IPS DF 4.7 (cell line): Measurements from ENCODE around the gene OR52B2.
"Not testable (repeated sequence)": the region's sequence is repeated elsewhere in the genome, so short reads cannot be mapped to it uniquely, and the experiment has no call there.

Experiments
- DNase-seq: peaks from one replicate; pipeline ENCODE4 v3.0.0-alpha.2; 2013; ENCODE audit warnings: low spot score; ENCODE audit errors: extremely low read depth

OR52B2 gene

GRCh38 chr11:6152126-6152525 lies 18.0 kb downstream of the OR52B2 start:
- no peak for DNase-seq

GRCh38 chr11:6151117-6151516 lies 19.0 kb downstream of the OR52B2 start:
- DNase-seq, result no peak

DNA sequence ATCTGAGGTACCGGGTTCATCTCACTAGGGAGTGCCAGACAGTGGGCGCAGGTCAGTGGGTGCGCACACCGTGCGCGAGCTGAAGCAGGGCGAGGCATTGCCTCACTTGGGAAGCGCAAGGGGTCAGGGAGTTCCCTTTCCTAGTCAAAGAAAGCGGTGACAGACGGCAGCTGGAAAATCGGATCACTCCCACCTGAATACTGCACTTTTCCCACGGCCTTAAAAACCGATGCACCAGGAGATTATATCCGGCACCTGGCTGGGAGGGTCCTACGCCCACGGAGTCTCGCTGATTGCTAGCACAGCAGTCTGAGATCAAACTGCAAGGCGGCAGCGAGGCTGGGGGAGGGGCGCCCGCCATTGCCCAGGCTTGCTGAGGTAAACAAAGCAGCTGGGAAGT lies 26.4 kb downstream of the OR52B2 start:
- DNase-seq, result not testable (repeated sequence)

- no peak for DNase-seq
These were observed 27.2 kb downstream of the OR52B2 start for GRCh38 chr11:6142936-6143335.

GRCh38 chr11:6135936-6136335 lies 34.2 kb downstream of the OR52B2 start:
- DNase-seq, result not testable (repeated sequence)

GRCh38 chr11:6132431-6132830 lies 37.7 kb downstream of the OR52B2 start:
- DNase-seq, result no peak

DNA sequence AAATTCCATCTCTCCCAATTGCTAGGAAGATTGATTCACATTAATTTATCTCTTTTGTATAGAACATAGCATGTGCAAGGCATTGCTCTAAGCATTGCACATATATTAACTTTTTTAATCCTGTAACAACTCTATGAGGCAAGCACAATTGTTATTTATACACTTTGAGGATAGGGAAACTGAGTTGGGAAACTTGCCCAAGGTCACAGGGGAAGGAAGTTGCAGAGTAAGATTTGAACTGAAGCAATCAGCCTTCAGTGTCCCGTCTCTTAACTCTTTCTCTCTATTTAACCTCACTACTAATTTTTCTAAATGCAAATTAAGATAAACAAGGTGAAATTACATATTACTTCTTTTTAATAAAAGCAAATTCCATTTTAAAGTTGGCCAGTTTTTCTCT lies 40.5 kb downstream of the OR52B2 start:
- DNase-seq, result no peak

- no peak for DNase-seq
These were observed 41.1 kb downstream of the OR52B2 start for GRCh38 chr11:6129011-6129410.

DNA sequence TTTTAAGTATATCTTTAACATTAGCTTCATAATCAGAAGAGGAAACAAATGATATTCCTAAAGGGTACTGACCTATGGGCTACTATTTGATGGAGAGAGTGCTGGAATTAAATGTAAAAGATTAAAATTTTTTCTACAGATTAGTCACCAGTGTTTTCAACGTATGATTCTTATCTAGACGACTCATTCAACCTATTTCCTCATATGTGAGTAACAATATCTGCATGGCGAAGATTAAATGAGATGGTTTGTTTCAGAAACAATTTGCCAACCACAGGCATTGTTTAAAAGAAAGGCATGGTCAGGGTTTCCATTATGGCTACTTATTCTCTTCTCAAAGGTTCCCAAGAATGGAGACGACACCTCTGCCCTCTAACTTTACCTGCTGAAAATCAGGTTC lies 42.2 kb downstream of the OR52B2 start:
- no peak for DNase-seq

DNA sequence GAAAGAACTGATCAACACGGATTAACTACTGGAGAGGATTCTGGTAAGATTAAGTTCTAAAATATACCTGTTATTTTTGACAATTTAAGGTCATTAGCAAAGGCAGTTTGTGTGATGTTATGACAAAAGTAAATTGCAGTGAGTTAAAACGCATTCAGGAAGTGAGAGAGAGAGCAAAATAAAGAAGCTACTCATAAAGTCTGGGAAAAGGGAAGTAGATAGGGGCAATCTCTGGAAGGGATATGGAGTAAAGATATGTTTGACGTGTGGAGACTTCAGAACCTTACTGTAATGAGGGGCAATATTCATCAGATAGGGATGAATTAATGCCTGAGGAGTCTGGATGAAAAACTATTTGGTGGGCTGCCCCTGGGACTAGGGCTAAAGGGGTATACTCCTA lies 45.9 kb downstream of the OR52B2 start:
- no peak for DNase-seq
